Measurements from ENCODE around the gene CTNNA2. TPM values are rescaled to one million over a fixed set of nuclear protein-coding genes. Genes with fewer than 3 reads are reported as not detected.

Gene CTNNA2
- total and polyA plus RNA-seq, 9 of the 15 experiments (the other 6 are each of a cell fraction or from before 2014, with no cell fraction given) = 0.03 to 0.40 (median 0.15) TPM

DNA sequence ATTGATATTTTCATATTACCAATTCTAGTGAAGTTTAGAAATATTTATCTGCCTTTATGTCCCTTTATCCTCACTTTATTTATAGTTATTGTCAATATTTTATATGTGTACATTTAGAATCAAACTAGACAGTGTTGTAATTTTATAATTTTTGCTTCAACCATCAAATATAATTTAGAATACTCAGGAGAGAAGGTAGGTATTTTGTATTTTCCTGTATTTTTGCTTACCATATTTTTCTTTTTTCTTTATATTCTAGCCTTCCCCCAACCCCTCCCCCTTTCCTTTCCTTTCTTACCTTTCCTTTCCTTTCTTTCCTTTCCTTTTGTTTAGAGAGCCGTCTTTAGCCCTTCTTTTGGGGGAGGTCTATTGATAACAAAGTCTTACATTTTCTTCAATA, 651.5 kb downstream of the CTNNA2 start:
- in situ Hi-C loops (cut with MboI) = no loop called here
- ATAC-seq (no peak), DNase-seq (ENCODE audit: extremely low read depth in 1 of 4, low spot score in 3 of 4) (no peak), FAIRE-seq (no peak)
- no peak for TF ChIP-seq ZNF143 (CRISPR knock-in tag; IDR thresholded peaks at IDR 0.05)
- peak; percentile 50 for TF ChIP-seq PCBP1 (IDR thresholded peaks at IDR 0.05; ENCODE audit: low read depth, low read length, poor library complexity, severe bottlenecking)
- TF ChIP-seq HNRNPK (IDR thresholded peaks at IDR 0.05; ENCODE audit: low read depth, low read length, poor library complexity, severe bottlenecking) = peak; percentile 80
- TF ChIP-seq TEAD4 (IDR thresholded peaks at IDR 0.05; ENCODE audit: low read length) = no peak
- no peak for TF ChIP-seq TEAD4 (CRISPR knock-in tag; IDR thresholded peaks at IDR 0.05; ENCODE audit: borderline replicate concordance)
- TF ChIP-seq PHF20 (IDR thresholded peaks at IDR 0.05; ENCODE audit: partially characterized antibody) = no peak
- no peak for TF ChIP-seq TAF15 (IDR thresholded peaks at IDR 0.05; ENCODE audit: low read depth, low read length)
- TF ChIP-seq TARDBP (IDR thresholded peaks at IDR 0.05) = no peak
- peak; percentile 79; the same call in 1 of the 2 replicates for TF ChIP-seq ZNF512 (tag; IDR thresholded peaks at IDR 0.05)
- TF ChIP-seq PCBP2 (IDR thresholded peaks at IDR 0.05; ENCODE audit: low read depth, low read length, poor library complexity, severe bottlenecking) = peak; percentile 22
- Histone ChIP-seq H3K27me3 (ENCODE audit: control insufficient read depth in 2 of 2, insufficient read depth in 2 of 2, low read length in 2 of 2) (no peaks in the 10 kb centered on the region), H3K9me1 (ENCODE audit: control insufficient read depth, insufficient read depth, low read length) (no peaks in the 10 kb centered on the region), H2AFZ (ENCODE audit: low read depth, low read length) (no peak overlapping the region), H3K9me3 (replicated peaks; ENCODE audit: control insufficient read depth, insufficient read depth, low read depth, low read length) (no peaks in the 10 kb centered on the region; the same call in 1 of the 2 replicates), H3K4me1 (replicated peaks in 1 of 2; ENCODE audit: control insufficient read depth in 2 of 2, insufficient read depth in 2 of 2, low read length in 2 of 2) (peaks cover under 1 to 28% of the 10 kb centered on the region in 2 experiments; a peak in 4 of 5 replicates), H3K4me3 (no peak overlapping the region), H3K27ac (ENCODE audit: extremely low read depth, low read depth, low read length) (no peak overlapping the region), H3K79me2 (ENCODE audit: control insufficient read depth, insufficient read depth, low read length) (no peaks in the 10 kb centered on the region), H3K4me2 (ENCODE audit: insufficient read depth, low read length) (no peak overlapping the region), H4K20me1 (replicated peaks; ENCODE audit: control insufficient read depth, insufficient read depth, low read length) (no peaks in the 10 kb centered on the region), H3K9ac (ENCODE audit: insufficient read depth in 1 of 2, low read depth in 2 of 2, low read length in 2 of 2) (no peak overlapping the region), H3K36me3 (ENCODE audit: control insufficient read depth, insufficient read depth, low read length) (no peaks in the 10 kb centered on the region)
- CTCF ChIA-PET (ENCODE audit: low intra/inter-chr PET ratio) = no interaction called here
- intact Hi-C loops (cut with micrococcal nuclease) = no loop called here
- no TSS peak for BruUV-seq (replicated peaks)
- POLR2A ChIA-PET = no interaction called here
- 29% methylated on average over 1 of the region's 1 CpG for WGBS (ENCODE audit: insufficient coverage, low coverage, missing lambda C conversion rate)

All from K562 (cell line).